Astrocyte (in vitro differentiated cells and primary cell): ENCODE measurements around the gene VGLL3.
A peak's percentile ranks its signal among the peaks of the same experiment; 100 is the strongest.

Source experiments
- CTCF ChIP-seq: IDR thresholded peaks from 2 replicates; pipeline ENCODE4 v1.5.1; 2011; ENCODE audit warnings: low read depth, mild to moderate bottlenecking, inconsistent platforms, low read length, moderate library complexity; ENCODE audit not compliant: insufficient read depth
- EZH2 ChIP-seq: IDR thresholded peaks from 2 replicates; pipeline ENCODE4 v1.6.1; 2012; ENCODE audit warnings: mild to moderate bottlenecking, low read length, inconsistent platforms; ENCODE audit not compliant: insufficient read depth

GRCh38 chr3:87006844-87007439, 16.0 kb upstream of the VGLL3 start:
- TF ChIP-seq CTCF (peak; percentile 45), EZH2 (no peak)
